Right renal cortex interstitium (tissue), 3 donors: ENCODE data around the gene ATP5F1D. TPM values are rescaled to one million over a fixed set of nuclear protein-coding genes. Genes with fewer than 3 reads are reported as not detected.

ENCODE experiments used
- DNase-seq, 3 donors: peaks; one replicate each; pipeline ENCODE4 v3.0.0-alpha.2; 2013; ENCODE audit warnings: low read depth in 3 of 3, low spot score in 2 of 3
- polyA plus RNA-seq, 3 donors: library from polyadenylated mRNA; unstranded; fragments of 120-200 nt; gene quantifications; one replicate each; pipeline ENCODE4 v1.2.1, GENCODE V29; 2013; ENCODE audit not compliant: insufficient read length in 3 of 3

The ATP5F1D gene
- polyA plus RNA-seq, 3 donors: 65.9 to 89.4 (median 78.9) TPM

GRCh38 chr19:1220477-1220930 is 21.0 kb upstream of the ATP5F1D start:
- no peak for DNase-seq

GRCh38 chr19:1220976-1221903 is 20.3 kb upstream of the ATP5F1D start:
- DNase-seq: no peak

DNA sequence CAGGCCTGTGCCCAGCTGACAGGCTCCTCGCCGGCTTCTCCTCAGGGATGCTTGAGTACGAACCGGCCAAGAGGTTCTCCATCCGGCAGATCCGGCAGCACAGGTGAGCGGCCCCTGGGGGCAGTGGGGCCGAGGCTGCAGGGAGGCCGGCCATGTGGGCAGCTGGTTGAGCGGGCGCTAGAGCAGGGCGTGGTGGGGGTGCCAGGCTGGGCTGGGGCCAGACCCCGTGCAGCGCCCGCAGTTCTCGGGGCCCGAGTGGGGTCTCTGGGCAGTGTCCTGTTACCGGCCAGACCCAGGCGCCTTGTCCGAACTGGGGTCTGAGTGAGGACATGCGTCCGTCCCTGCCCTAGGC is 19.7 kb upstream of the ATP5F1D start:
- no peak for DNase-seq

DNA sequence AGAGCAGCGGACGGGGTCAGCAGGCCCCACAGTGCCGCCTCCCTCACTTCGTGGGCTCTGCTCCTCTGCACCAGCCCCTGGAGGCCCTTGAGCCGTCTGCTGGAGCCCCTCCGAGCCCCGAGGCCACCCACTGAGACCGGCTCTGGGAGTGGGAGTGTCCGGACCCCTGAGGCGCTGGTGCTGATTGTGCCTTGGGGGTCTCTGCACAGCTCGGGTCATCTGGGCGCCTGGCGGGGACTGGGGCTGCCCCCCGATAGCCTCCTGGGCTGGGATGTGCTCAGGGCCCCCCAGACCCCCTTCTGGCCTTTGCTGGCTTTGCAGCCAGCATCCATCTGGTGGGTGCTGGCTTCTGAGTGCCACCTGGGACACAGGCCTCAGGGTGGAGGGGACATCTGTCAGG is 19.2 kb upstream of the ATP5F1D start:
- no peak for DNase-seq

- no peak for DNase-seq
Measured at GRCh38 chr19:1223018-1223855, 18.3 kb upstream of the ATP5F1D start.

DNA sequence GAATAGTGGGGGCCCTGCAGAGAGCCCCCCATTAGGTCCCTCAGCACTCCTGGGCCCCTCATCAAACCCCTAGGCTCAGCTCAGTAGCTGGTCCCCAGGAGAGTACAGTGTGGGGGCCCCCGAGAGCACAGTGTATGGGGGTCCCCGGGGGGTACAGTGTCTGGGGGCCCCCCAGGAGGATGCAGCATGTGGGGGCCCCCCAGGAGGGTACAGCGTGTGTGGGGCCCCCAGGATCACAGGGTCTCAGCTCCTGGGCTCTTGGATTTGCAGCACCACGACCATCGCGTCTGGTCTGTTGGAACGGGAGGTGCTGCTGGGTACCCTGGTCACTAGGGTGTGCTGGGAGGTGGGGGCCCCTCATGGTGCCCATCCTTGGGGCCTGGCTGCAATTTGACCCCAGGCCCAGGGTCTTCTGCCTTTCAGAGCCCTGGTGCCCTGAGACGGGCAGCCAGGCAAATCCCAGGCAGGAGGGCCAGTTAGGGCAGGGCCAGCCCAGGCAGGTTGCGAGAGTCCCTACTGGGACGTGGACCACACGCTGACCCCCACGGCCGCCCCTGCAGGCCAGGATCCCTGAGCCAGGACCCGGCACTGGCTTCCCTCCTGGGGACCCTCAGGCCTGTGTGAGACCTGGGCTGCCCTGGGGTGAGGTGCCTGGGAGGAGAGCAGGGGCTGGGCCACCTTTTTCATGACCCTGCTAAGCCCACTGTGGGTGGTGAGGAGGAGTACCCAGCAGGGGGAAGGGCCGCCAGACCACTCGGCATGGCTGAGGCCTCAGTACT is 17.3 kb upstream of the ATP5F1D start:
- no peak for DNase-seq

DNA sequence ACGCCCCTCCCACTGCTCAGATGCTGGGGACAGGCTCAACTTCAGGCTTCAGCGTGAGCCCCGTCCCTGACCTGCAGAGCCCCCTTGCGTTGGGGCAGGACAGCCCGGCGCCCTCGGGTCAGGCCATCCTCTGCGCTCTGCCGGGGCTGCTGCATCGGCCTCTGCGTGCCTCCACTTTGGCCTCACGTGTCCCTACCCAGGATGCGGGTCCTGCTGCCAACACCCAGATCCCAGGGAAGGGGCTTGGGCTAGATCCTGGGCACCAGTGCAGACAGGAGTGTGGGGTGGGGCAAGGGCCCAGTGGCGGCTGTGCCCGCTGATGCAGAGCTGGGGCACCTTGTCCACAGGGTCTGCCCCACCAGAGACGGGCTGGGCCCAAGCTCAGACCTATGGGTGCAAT is 16.7 kb upstream of the ATP5F1D start:
- no peak for DNase-seq

DNA sequence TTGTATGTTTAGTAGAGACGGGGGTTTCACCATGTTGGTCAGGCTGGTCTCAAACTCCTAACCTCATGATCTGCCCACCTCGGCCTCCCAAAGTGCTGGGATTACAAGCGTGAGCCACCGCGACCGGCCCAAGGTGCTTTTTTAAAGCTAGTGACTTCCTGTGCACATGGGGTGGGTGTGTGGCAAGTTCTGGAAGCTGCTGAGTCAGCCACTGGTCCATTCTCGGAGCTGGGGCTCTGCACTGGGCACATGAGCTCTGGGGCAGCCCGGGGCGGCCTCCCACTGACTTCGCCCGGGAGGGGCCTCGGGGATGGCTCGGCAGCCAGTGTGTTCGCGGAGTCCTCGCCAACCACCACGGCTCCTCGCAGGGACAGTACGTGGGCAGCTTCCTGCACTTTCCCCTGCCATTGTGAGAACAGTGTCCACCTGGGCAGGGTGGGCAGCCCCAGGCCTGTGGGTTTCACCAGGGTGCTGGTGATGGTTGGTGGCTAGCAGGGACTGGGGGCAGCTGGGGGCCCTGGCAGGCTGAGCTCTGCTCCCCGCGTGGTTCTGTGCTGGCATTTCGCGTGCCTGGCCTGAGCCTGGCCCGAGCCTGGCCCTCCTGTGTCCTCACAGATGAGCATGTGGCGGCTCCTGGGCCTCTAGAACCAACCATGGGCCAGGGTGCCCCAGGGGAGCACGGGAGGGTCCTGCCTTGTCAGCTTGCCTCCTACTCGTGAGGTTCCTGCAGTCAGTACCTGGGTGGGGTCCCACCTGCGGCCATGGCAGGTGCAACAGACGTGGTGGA is 15.9 kb upstream of the ATP5F1D start:
- no peak for DNase-seq

GRCh38 chr19:1226227-1226518 is 15.4 kb upstream of the ATP5F1D start:
- DNase-seq: no peak

DNA sequence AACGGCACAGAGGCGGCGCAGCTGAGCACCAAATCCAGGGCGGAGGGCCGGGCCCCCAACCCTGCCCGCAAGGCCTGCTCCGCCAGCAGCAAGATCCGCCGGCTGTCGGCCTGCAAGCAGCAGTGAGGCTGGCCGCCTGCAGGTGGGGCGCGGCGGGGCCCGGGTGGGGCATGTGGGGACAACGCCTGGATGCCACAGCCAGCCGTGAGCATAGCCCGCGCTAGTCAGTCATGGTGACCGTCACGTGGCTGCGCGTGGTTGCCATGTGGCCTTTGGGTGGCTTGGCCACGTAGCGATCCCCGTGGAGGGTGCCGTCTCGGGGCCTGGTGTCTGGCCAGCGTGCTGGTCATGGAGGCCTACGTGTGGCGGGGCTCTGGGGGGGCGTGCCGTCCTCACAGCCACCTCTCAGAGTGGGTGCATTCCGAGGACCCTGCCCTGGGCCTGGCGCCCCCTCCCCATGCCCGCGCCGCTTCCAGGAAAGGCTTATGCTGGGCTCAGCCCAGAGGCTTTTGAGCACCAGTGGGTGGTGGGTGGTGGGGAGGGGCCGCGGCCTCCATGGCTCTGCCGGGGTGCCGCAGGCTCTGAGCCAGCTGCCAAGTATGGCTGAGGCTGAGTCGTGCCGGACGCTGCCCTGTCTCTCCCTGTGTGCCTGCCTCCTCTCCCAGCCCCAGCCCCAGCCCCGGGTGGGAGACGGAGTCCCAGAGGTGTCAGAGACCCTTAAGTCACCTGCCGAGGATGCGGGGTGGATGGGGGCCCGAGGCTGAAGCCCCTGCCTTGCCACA is 14.8 kb upstream of the ATP5F1D start:
- DNase-seq: no peak

DNA sequence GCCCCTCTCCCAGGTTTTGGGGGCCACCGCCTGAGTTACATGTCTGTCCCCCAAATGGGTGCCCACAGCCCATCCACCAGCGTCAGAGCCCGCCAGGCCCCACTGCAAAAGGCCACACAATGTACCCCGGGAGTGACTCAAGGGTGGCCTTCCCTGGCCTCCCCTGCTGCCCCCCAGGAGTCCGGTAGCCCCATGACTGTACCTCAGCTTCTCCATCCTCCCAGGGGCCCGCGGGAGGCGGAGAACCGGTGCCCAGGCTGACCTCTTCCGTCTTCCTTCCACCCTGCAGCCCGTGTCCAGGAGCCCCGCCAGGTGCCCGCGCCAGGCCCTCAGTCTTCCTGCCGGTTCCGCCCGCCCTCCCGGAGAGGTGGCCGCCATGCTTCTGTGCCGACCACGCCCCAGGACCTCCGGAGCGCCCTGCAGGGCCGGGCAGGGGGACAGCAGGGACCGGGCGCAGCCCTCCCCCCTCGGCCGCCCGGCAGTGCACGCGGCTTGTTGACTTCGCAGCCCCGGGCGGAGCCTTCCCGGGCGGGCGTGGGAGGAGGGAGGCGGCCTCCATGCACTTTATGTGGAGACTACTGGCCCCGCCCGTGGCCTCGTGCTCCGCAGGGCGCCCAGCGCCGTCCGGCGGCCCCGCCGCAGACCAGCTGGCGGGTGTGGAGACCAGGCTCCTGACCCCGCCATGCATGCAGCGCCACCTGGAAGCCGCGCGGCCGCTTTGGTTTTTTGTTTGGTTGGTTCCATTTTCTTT is 14.1 kb upstream of the ATP5F1D start:
- no peak for DNase-seq

- DNase-seq: no peak
Measured at GRCh38 chr19:1228161-1228957, 13.2 kb upstream of the ATP5F1D start.

- DNase-seq: no peak
Measured at GRCh38 chr19:1229056-1229923, 12.3 kb upstream of the ATP5F1D start.

DNA sequence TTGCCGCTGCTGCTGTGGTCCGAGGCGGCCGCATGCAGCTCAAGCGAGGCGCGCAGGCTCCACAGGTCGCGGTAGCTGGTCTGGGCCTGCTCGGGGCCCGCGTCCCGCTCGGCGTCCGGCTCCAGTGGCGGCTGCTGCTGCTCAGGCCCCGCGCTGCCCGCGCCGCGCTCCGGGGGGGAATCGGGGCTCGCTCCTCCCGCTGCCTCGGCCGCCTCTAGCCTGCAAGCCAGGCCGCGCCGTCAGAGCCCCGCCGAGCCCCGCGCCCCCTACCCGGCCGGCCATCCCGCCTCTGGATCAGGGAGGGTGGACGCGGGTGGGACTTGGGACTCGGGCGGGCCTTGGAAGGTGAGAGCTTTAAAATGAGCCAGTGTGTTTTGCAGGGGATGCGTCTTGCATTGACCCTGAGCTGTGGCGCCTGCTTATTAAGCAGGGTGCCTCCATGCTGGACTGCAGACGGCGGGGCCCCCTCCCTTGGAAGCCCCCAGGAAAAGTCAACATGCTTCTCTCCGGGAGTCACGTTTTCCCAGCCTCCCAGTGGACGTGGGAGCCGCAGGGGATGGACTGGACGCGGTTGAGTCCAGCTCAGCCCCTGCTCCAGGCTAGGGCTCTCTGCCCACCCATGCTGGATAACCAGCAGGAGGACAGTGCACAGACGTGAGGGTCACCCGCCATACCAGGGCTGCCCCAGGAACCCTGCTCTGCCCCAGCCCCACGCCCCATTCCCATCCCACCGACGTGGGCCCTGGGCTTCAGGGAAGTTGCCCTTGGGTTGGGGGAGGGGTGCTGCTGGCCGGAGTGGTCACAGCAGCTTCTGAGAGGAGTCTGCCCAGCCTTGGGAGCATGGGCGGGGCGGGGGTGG is 11.4 kb upstream of the ATP5F1D start:
- DNase-seq: no peak

DNA sequence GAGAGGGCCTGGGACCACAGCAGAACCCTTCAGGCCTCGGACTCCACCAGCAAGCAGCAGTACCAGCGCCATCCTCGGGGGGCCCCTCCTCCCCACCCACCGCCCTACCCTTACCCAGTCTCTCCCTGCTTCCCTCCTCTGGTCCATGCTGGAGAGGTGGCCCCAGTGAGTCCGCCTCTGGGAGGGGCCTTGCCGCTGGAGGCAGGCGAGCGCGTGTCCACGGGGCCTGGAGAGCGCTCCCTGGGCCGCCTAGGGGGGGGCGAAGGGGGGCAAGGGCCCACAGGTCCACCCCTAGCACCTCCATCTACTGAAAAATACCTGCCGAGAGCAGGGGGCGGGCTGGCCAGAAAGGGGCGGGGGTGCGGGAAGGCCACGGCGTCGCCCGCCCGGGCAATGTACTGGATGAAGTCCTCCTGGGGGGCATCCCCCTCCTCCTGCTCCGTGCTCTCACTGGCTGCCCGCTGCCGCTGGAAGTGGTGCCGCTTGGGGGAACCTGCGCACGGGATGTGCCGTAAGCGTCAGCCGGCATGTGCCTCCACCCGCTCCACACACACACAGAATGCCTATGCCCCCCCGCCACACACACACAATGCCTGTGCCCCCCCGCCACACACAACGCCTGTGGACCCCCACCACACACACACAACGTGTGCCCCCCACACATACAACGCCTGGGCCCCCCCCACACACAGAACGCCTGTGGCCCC is 10.6 kb upstream of the ATP5F1D start:
- DNase-seq: no peak
